Measurements from ENCODE around the gene PXK. TPM values are rescaled to one million over a fixed set of nuclear protein-coding genes. Genes with fewer than 3 reads are reported as not detected.

PXK gene
- total RNA-seq, 2 donors from 2014 or later = 16.0 to 22.0 TPM

GRCh38 chr3:58322793-58323192, 9.9 kb upstream of the PXK start:
- H3K27ac ChIP-seq (ENCODE audit: low read depth, low read length) = no peak overlapping the region
- Mint-ChIP-seq H3K4me1 (peaks cover 6% of the 10 kb centered on the region), H3K36me3 (ENCODE audit: low read depth) (peaks cover 22% of the 10 kb centered on the region), H3K27ac (no peak overlapping the region), H3K27me3 (ENCODE audit: insufficient read depth) (peaks cover 9% of the 10 kb centered on the region), H3K9me3 (no peaks in the 10 kb centered on the region), H3K4me3 (no peak overlapping the region)
- DNase-seq = no peak
- H3K27me3 ChIP-seq (ENCODE audit: control insufficient read depth, insufficient read depth, low read length, poor library complexity, severe bottlenecking) = peaks cover 8% of the 10 kb centered on the region
- WGBS, 2 experiments (ENCODE audit: insufficient coverage in 1 of 2, insufficient read length in 1 of 2) = 80 to 88% methylated on average over 1 of the region's 1 CpG
- no peak for TF ChIP-seq CTCF (conservative IDR thresholded peaks at IDR 0.05)
- H3K4me3 ChIP-seq (ENCODE audit: low read length) = no peak overlapping the region
- H3K36me3 ChIP-seq (ENCODE audit: control insufficient read depth, insufficient read depth, low read length) = peaks cover 33% of the 10 kb centered on the region
- no peak overlapping the region for H3K9ac ChIP-seq (ENCODE audit: extremely low read depth, low read length, poor library complexity, severe bottlenecking)
- H3K4me1 ChIP-seq (ENCODE audit: control insufficient read depth, insufficient read depth, low read length) = peaks cover 2% of the 10 kb centered on the region
- H3K9me3 ChIP-seq (ENCODE audit: control insufficient read depth, low read length) = no peaks in the 10 kb centered on the region

GRCh38 chr3:58323529-58324390, 8.9 kb upstream of the PXK start:
- Mint-ChIP-seq H3K27me3 (ENCODE audit: insufficient read depth) (peaks cover 15% of the 10 kb centered on the region), H3K4me1 (peaks cover 6% of the 10 kb centered on the region), H3K4me3 (no peak overlapping the region), H3K27ac (no peak overlapping the region), H3K9me3 (no peaks in the 10 kb centered on the region), H3K36me3 (ENCODE audit: low read depth) (peaks cover 14% of the 10 kb centered on the region)
- Histone ChIP-seq H3K4me3 (ENCODE audit: low read length) (no peak overlapping the region), H3K4me1 (ENCODE audit: control insufficient read depth, insufficient read depth, low read length) (peaks cover 2% of the 10 kb centered on the region), H3K27ac (ENCODE audit: low read depth, low read length) (no peak overlapping the region), H3K9ac (ENCODE audit: extremely low read depth, low read length, poor library complexity, severe bottlenecking) (no peak overlapping the region), H3K9me3 (ENCODE audit: control insufficient read depth, low read length) (no peaks in the 10 kb centered on the region), H3K36me3 (ENCODE audit: control insufficient read depth, insufficient read depth, low read length) (peaks cover 24% of the 10 kb centered on the region), H3K27me3 (ENCODE audit: control insufficient read depth, insufficient read depth, low read length, poor library complexity, severe bottlenecking) (peaks cover 8% of the 10 kb centered on the region)
- DNase-seq = no peak
- no peak for TF ChIP-seq CTCF (conservative IDR thresholded peaks at IDR 0.05)
- WGBS, 2 experiments (ENCODE audit: insufficient coverage in 1 of 2, insufficient read length in 1 of 2) = 78 to 92% methylated on average over 2 to 3 of the region's 3 CpGs

- H3K27ac ChIP-seq (ENCODE audit: low read depth, low read length) = no peak overlapping the region
Measured at GRCh38 chr3:58324391-58325390, 8.0 kb upstream of the PXK start.

More at GRCh38 chr3:58324391-58325390, 8.0 kb upstream of the PXK start:
- no peaks in the 10 kb centered on the region for H3K9me3 Mint-ChIP-seq
- H3K36me3 ChIP-seq (ENCODE audit: control insufficient read depth, insufficient read depth, low read length) = peaks cover 16% of the 10 kb centered on the region
- 82 to 95% methylated on average over 6 to 7 of the region's 7 CpGs for WGBS, 2 experiments (ENCODE audit: insufficient coverage in 1 of 2, insufficient read length in 1 of 2)
- peaks cover 2% of the 10 kb centered on the region for H3K4me1 ChIP-seq (ENCODE audit: control insufficient read depth, insufficient read depth, low read length)
- no peak overlapping the region for H3K27ac Mint-ChIP-seq
- H3K9ac ChIP-seq (ENCODE audit: extremely low read depth, low read length, poor library complexity, severe bottlenecking) = no peak overlapping the region
- peaks cover 22% of the 10 kb centered on the region for H3K27me3 Mint-ChIP-seq (ENCODE audit: insufficient read depth)
- TF ChIP-seq CTCF (conservative IDR thresholded peaks at IDR 0.05) = no peak
- H3K4me3 Mint-ChIP-seq = no peak overlapping the region
- H3K36me3 Mint-ChIP-seq (ENCODE audit: low read depth) = peaks cover 8% of the 10 kb centered on the region
- no peak for DNase-seq
- H3K4me3 ChIP-seq (ENCODE audit: low read length) = no peak overlapping the region
- H3K27me3 ChIP-seq (ENCODE audit: control insufficient read depth, insufficient read depth, low read length, poor library complexity, severe bottlenecking) = peaks cover 14% of the 10 kb centered on the region
- H3K4me1 Mint-ChIP-seq = peaks cover 6% of the 10 kb centered on the region
- no peaks in the 10 kb centered on the region for H3K9me3 ChIP-seq (ENCODE audit: control insufficient read depth, low read length)

All from endodermal cell (in vitro differentiated cells).